ENCODE data around the gene TAF6.

The TAF6 gene

DNA sequence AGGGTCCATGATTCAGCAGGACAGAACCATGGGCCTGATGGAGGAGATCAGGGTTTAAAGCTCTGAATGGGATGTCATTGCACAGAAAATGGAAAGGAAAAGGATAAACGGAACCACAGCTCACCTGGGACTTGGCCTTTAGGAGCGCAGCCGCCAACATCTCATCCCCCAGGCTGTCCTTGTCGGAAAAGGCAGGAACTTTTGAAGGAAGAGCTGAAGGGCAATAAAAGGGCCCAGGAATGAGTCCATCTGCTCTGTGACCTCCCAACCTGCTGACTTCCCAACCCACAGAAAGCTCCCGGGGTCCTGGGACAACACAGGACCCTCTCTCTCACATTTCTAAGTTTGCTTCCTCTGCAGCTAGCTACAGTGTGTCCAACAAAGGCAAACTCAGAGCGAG, 43.7 kb downstream of the TAF6 start:
- Histone ChIP-seq H3K27me3 (ENCODE audit: control insufficient read depth in 5 of 5, insufficient read depth in 4 of 5, low read length in 5 of 5) (no peaks in the 10 kb centered on the region), H3K36me3 (ENCODE audit: control insufficient read depth in 5 of 5, insufficient read depth in 5 of 5, low read length in 5 of 5) (peaks cover 30 to 81% (median 78%) of the 10 kb centered on the region in 5 donors), H3K9ac (ENCODE audit: low read length in 5 of 5) (no peak overlapping the region), H3K9me3 (ENCODE audit: control insufficient read depth in 5 of 5, low read length in 5 of 5) (peaks cover 22 to 27% (median 26%) of the 10 kb centered on the region in 5 donors), H3K27ac (ENCODE audit: low read depth, low read length) (no peak overlapping the region), H3K4me3 (ENCODE audit: low read depth in 1 of 5, low read length in 5 of 5) (no peak overlapping the region), H3K4me1 (ENCODE audit: control insufficient read depth in 5 of 5, insufficient read depth in 5 of 5, low read length in 5 of 5) (peaks cover 7 to 18% (median 12%) of the 10 kb centered on the region in 5 donors)

DNA sequence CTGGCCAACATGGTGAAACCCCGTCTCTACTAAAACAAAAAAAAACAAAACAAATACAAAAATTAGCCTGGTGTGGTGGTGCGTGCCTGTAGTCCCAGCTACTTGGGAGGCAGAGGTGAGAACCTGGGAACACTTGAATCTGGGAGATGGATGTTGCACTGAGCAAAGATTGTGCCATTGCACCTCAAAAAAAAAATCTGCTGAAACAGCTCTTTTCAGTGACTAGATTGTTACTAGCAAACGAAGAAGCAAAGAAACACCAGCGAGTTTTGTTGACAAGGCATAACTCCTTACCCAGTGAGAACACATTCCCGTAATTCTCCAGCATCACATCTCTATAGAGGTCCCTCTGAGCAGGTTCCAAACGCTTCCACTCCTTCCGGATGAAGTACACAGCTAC, 44.3 kb downstream of the TAF6 start:
- peaks cover 23 to 31% (median 30%) of the 10 kb centered on the region in 5 donors for H3K9me3 ChIP-seq (ENCODE audit: control insufficient read depth in 5 of 5, low read length in 5 of 5)

GRCh38 chr7:100072462-100072861, 46.7 kb downstream of the TAF6 start:
- H3K27me3 ChIP-seq (ENCODE audit: control insufficient read depth in 5 of 5, insufficient read depth in 4 of 5, low read length in 5 of 5): no peaks in the 10 kb centered on the region
- peaks cover 23 to 31% (median 30%) of the 10 kb centered on the region in 5 donors for H3K9me3 ChIP-seq (ENCODE audit: control insufficient read depth in 5 of 5, low read length in 5 of 5)
- H3K9ac ChIP-seq (ENCODE audit: low read length in 5 of 5): no peak overlapping the region
- peaks cover 30 to 90% (median 80%) of the 10 kb centered on the region in 5 donors for H3K36me3 ChIP-seq (ENCODE audit: control insufficient read depth in 5 of 5, insufficient read depth in 5 of 5, low read length in 5 of 5)
- H3K27ac ChIP-seq (ENCODE audit: low read depth, low read length): no peak overlapping the region
- H3K4me3 ChIP-seq (ENCODE audit: low read depth in 1 of 5, low read length in 5 of 5): peak overlapping the region in 3 of 5 donors; percentile 24 to 36 (median 29)
- H3K4me1 ChIP-seq (ENCODE audit: control insufficient read depth in 5 of 5, insufficient read depth in 5 of 5, low read length in 5 of 5): peaks cover 0 to 4% (median 0%) of the 10 kb centered on the region in 5 donors

More for the DNA sequence above, 44.3 kb downstream of the TAF6 start:
- Histone ChIP-seq H3K4me3 (ENCODE audit: low read depth in 1 of 5, low read length in 5 of 5) (no peak overlapping the region), H3K27me3 (ENCODE audit: control insufficient read depth in 5 of 5, insufficient read depth in 4 of 5, low read length in 5 of 5) (no peaks in the 10 kb centered on the region), H3K36me3 (ENCODE audit: control insufficient read depth in 5 of 5, insufficient read depth in 5 of 5, low read length in 5 of 5) (peaks cover 30 to 87% (median 84%) of the 10 kb centered on the region in 5 donors), H3K4me1 (ENCODE audit: control insufficient read depth in 5 of 5, insufficient read depth in 5 of 5, low read length in 5 of 5) (peaks cover 4 to 13% (median 7%) of the 10 kb centered on the region in 5 donors), H3K27ac (ENCODE audit: low read depth, low read length) (no peak overlapping the region), H3K9ac (ENCODE audit: low read length in 5 of 5) (no peak overlapping the region)

GRCh38 chr7:100071018-100071723, 48.0 kb downstream of the TAF6 start:
- H3K27ac ChIP-seq (ENCODE audit: low read depth, low read length): no peak overlapping the region
- H3K36me3 ChIP-seq (ENCODE audit: control insufficient read depth in 5 of 5, insufficient read depth in 5 of 5, low read length in 5 of 5): peaks cover 28 to 78% (median 71%) of the 10 kb centered on the region in 5 donors
- peaks cover 0 to 4% (median under 1%) of the 10 kb centered on the region in 5 donors for H3K4me1 ChIP-seq (ENCODE audit: control insufficient read depth in 5 of 5, insufficient read depth in 5 of 5, low read length in 5 of 5)
- H3K9ac ChIP-seq (ENCODE audit: low read length in 5 of 5): no peak overlapping the region
- H3K27me3 ChIP-seq (ENCODE audit: control insufficient read depth in 5 of 5, insufficient read depth in 4 of 5, low read length in 5 of 5): no peaks in the 10 kb centered on the region
- H3K9me3 ChIP-seq (ENCODE audit: control insufficient read depth in 5 of 5, low read length in 5 of 5): peaks cover 23 to 31% (median 30%) of the 10 kb centered on the region in 5 donors
- H3K4me3 ChIP-seq (ENCODE audit: low read depth in 1 of 5, low read length in 5 of 5): peak overlapping the region in 4 of 5 donors; percentile 3 to 53 (median 38)

DNA sequence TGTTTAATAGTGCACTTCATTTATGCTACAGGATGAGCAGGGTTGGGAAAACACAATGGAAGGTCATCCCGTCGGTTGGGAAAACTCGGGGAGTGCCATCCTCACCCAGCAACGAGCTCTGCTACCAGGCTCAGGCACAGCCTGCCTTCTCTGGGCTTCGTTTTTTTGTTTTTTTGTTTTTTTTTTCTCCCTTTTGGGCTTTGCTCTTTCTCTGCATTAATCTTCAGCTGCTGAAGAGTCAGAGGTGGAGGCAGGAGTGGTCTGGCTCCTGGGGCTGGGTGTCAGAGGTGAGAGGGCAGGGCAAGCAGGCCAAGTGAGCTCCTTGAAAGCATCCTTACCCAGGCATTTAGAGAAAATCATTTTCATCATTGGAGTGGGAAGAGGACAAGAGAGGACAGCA, 49.2 kb downstream of the TAF6 start:
- Histone ChIP-seq H3K4me1 (ENCODE audit: control insufficient read depth in 5 of 5, insufficient read depth in 5 of 5, low read length in 5 of 5) (peaks cover 4 to 11% (median 9%) of the 10 kb centered on the region in 5 donors), H3K27me3 (ENCODE audit: control insufficient read depth in 5 of 5, insufficient read depth in 4 of 5, low read length in 5 of 5) (no peaks in the 10 kb centered on the region), H3K27ac (ENCODE audit: low read depth, low read length) (no peak overlapping the region), H3K9me3 (ENCODE audit: control insufficient read depth in 5 of 5, low read length in 5 of 5) (peaks cover 23 to 31% (median 30%) of the 10 kb centered on the region in 5 donors), H3K36me3 (ENCODE audit: control insufficient read depth in 5 of 5, insufficient read depth in 5 of 5, low read length in 5 of 5) (peaks cover 25 to 68% (median 60%) of the 10 kb centered on the region in 5 donors), H3K4me3 (ENCODE audit: low read depth in 1 of 5, low read length in 5 of 5) (no peak overlapping the region), H3K9ac (ENCODE audit: low read length in 5 of 5) (no peak overlapping the region)

DNA sequence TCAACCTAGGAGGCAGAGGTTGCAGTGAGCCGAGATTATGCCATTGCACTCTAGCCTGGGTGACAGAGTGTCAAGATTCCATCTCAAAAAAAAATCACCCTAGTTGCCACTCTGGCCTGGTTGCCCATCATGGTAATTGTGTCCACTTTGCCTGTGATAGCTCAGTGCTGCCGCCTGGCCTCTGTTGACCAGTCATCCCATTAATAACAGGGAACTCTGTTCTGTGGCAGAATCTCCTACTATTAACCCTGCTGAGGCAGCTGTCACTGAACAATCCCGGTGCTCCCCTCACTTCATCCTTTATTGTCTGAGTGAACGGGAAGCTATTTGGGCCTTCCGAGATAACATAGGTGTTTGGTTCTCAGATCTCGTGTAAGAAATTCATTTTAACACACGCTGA, 52.2 kb downstream of the TAF6 start:
- Histone ChIP-seq H3K4me1 (ENCODE audit: control insufficient read depth in 5 of 5, insufficient read depth in 5 of 5, low read length in 5 of 5) (peaks cover 4 to 11% (median 9%) of the 10 kb centered on the region in 5 donors), H3K36me3 (ENCODE audit: control insufficient read depth in 5 of 5, insufficient read depth in 5 of 5, low read length in 5 of 5) (peaks cover 20 to 61% (median 47%) of the 10 kb centered on the region in 5 donors), H3K27ac (ENCODE audit: low read depth, low read length) (no peak overlapping the region), H3K4me3 (ENCODE audit: low read depth in 1 of 5, low read length in 5 of 5) (no peak overlapping the region), H3K9me3 (ENCODE audit: control insufficient read depth in 5 of 5, low read length in 5 of 5) (peaks cover 16 to 21% (median 19%) of the 10 kb centered on the region in 5 donors), H3K27me3 (ENCODE audit: control insufficient read depth in 5 of 5, insufficient read depth in 4 of 5, low read length in 5 of 5) (no peaks in the 10 kb centered on the region), H3K9ac (ENCODE audit: low read length in 5 of 5) (no peak overlapping the region)

DNA sequence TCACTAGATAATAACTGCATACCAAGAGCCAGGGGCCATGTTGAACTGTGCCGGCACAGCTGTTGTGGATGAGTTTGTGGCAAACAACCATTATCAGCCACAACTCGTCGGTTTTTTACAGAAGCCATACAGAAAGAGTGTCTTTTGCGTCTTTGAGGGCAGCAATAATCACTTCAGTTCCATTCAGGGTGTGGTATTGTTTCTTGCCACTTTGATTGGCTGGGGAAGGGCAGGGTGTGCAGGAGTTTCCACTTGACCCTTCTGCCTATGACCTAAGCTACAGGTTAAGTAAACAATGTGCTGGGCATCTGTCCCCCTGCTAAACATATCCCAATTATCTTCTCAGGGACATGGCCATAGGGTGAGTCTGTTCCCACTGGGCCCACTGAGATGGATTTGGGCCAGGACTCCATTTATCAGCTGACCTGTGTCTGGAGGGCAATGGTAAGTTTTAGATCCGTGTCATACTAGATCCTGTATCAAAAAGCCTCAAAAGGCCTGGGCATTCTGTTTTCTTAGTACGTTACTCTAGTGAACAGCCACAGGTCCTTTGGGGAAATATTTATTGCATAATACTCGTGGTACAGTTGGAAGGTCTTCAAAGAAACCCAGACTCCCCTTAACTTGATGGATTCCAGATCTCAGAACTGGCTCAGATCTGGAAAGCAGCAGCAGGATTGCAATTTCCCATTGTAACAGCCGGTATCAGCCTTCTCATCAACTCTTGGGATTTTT, 53.5 kb downstream of the TAF6 start:
- peaks cover 0 to 11% (median 9%) of the 10 kb centered on the region in 5 donors for H3K4me1 ChIP-seq (ENCODE audit: control insufficient read depth in 5 of 5, insufficient read depth in 5 of 5, low read length in 5 of 5)
- H3K27me3 ChIP-seq (ENCODE audit: control insufficient read depth in 5 of 5, insufficient read depth in 4 of 5, low read length in 5 of 5): no peaks in the 10 kb centered on the region
- H3K27ac ChIP-seq (ENCODE audit: low read depth, low read length): peak overlapping the region; percentile 15
- peaks cover 3 to 8% (median 6%) of the 10 kb centered on the region in 5 donors for H3K9me3 ChIP-seq (ENCODE audit: control insufficient read depth in 5 of 5, low read length in 5 of 5)
- no peak overlapping the region for H3K4me3 ChIP-seq (ENCODE audit: low read depth in 1 of 5, low read length in 5 of 5)
- no peak overlapping the region for H3K9ac ChIP-seq (ENCODE audit: low read length in 5 of 5)
- peaks cover 7 to 61% (median 43%) of the 10 kb centered on the region in 5 donors for H3K36me3 ChIP-seq (ENCODE audit: control insufficient read depth in 5 of 5, insufficient read depth in 5 of 5, low read length in 5 of 5)

- H3K9ac ChIP-seq (ENCODE audit: low read length in 5 of 5): no peak overlapping the region
- peaks cover 0 to 11% (median 9%) of the 10 kb centered on the region in 5 donors for H3K4me1 ChIP-seq (ENCODE audit: control insufficient read depth in 5 of 5, insufficient read depth in 5 of 5, low read length in 5 of 5)
- H3K27me3 ChIP-seq (ENCODE audit: control insufficient read depth in 5 of 5, insufficient read depth in 4 of 5, low read length in 5 of 5): no peaks in the 10 kb centered on the region
- no peak overlapping the region for H3K4me3 ChIP-seq (ENCODE audit: low read depth in 1 of 5, low read length in 5 of 5)
- H3K9me3 ChIP-seq (ENCODE audit: control insufficient read depth in 5 of 5, low read length in 5 of 5): no peaks in the 10 kb centered on the region
- no peak overlapping the region for H3K27ac ChIP-seq (ENCODE audit: low read depth, low read length)
- peaks cover 5 to 58% (median 38%) of the 10 kb centered on the region in 5 donors for H3K36me3 ChIP-seq (ENCODE audit: control insufficient read depth in 5 of 5, insufficient read depth in 5 of 5, low read length in 5 of 5)
These were observed 55.0 kb downstream of the TAF6 start for GRCh38 chr7:100064162-100064561.

GRCh38 chr7:100063376-100063775, 55.8 kb downstream of the TAF6 start:
- peaks cover 5 to 62% (median 44%) of the 10 kb centered on the region in 5 donors for H3K36me3 ChIP-seq (ENCODE audit: control insufficient read depth in 5 of 5, insufficient read depth in 5 of 5, low read length in 5 of 5)
- peaks cover 0 to 11% (median 9%) of the 10 kb centered on the region in 5 donors for H3K4me1 ChIP-seq (ENCODE audit: control insufficient read depth in 5 of 5, insufficient read depth in 5 of 5, low read length in 5 of 5)
- no peaks in the 10 kb centered on the region for H3K27me3 ChIP-seq (ENCODE audit: control insufficient read depth in 5 of 5, insufficient read depth in 4 of 5, low read length in 5 of 5)
- H3K27ac ChIP-seq (ENCODE audit: low read depth, low read length): no peak overlapping the region
- no peak overlapping the region for H3K4me3 ChIP-seq (ENCODE audit: low read depth in 1 of 5, low read length in 5 of 5)
- no peaks in the 10 kb centered on the region for H3K9me3 ChIP-seq (ENCODE audit: control insufficient read depth in 5 of 5, low read length in 5 of 5)
- H3K9ac ChIP-seq (ENCODE audit: low read length in 5 of 5): no peak overlapping the region

Measured in subcutaneous abdominal adipose tissue (tissue), 5 donors.